ENCODE measurements around the gene MYLK2. TPM values are rescaled to one million over a fixed set of nuclear protein-coding genes. Genes with fewer than 3 reads are reported as not detected.

The MYLK2 gene
- total RNA-seq, 2 experiments from 2014 or later, result 0.67 to 0.69 TPM

DNA sequence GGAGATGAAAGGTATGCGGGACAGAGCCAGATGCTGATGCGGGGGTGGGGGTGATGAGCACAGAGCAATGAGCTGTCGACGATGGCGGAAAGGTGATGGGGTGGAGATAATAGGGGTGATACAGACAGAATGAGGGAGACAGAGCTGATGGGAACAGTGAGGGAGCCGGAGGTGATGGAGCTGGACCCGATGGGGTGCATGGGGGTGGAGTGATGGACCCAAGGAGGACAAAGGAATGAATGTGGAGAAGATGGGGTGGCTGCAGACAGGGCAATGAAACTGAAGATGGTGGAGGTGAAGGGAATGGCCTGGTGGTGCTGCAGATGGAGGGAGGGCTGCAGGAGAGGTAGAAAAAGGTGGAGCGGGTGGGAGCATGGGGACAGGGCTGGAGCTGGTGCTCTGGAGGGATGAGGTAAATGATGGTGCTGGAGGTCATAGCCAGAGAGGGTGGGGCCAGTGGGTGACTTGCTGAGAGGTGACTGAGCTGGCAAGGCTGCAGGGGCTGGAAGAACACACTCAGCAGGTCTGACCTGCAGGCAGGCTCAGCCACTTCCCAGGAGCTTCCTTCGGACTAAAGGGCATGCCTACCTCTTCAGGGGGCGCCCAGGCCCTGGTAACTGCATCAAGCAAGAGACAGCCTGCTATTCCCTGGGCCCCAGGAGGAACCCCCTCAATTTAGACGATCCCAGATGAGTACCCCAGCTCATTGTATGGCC, 32.2 kb downstream of the MYLK2 start:
- H3K36me3 ChIP-seq (ENCODE audit: insufficient read depth, low read length), result no peaks in the 10 kb centered on the region
- no peak overlapping the region for H2AFZ ChIP-seq (ENCODE audit: low read length)
- ChIA-PET CTCF (ENCODE audit: unreplicated experiment) (interaction anchor here (0.6 to 1.3 kb wide), 3 partner anchors 9 to 148 kb away, joined by 3 to 4 read pairs (median 4); no protein-coding TSS in a partner anchor), POLR2A (interaction anchor here (0.5 to 0.6 kb wide), 2 partner anchors 104 to 1653 kb away, joined by 3 to 4 read pairs; no protein-coding TSS in a partner anchor)
- H3K4me3 ChIP-seq (ENCODE audit: low read depth, low read length, poor library complexity, severe bottlenecking), result no peak overlapping the region
- H3K9me2 ChIP-seq (ENCODE audit: insufficient read depth, low read length), result no peaks in the 10 kb centered on the region
- no peaks in the 10 kb centered on the region for H3K4me1 ChIP-seq (ENCODE audit: insufficient read depth, low read length, poor library complexity, severe bottlenecking)
- no peak for TF ChIP-seq EZH2phosphoT487 (IDR thresholded peaks at IDR 0.05; ENCODE audit: borderline replicate concordance, low read depth, low read length)
- TF ChIP-seq, protein P1, sequence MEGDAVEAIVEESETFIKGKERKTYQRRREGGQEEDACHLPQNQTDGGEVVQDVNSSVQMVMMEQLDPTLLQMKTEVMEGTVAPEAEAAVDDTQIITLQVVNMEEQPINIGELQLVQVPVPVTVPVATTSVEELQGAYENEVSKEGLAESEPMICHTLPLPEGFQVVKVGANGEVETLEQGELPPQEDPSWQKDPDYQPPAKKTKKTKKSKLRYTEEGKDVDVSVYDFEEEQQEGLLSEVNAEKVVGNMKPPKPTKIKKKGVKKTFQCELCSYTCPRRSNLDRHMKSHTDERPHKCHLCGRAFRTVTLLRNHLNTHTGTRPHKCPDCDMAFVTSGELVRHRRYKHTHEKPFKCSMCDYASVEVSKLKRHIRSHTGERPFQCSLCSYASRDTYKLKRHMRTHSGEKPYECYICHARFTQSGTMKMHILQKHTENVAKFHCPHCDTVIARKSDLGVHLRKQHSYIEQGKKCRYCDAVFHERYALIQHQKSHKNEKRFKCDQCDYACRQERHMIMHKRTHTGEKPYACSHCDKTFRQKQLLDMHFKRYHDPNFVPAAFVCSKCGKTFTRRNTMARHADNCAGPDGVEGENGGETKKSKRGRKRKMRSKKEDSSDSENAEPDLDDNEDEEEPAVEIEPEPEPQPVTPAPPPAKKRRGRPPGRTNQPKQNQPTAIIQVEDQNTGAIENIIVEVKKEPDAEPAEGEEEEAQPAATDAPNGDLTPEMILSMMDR (conservative IDR thresholded peaks at IDR 0.05; ENCODE audit: low read length), result no peak
- intact Hi-C loops (cut with micrococcal nuclease; ENCODE audit: unreplicated experiment), result loop anchor here (5.0 kb wide), 1 partner anchor 166 kb away; no protein-coding TSS in a partner anchor
- no peaks in the 10 kb centered on the region for H3K79me2 ChIP-seq (ENCODE audit: insufficient read depth, low read depth, low read length)
- no peaks in the 10 kb centered on the region for H4K20me1 ChIP-seq (ENCODE audit: insufficient read depth, low read length)
- no peaks in the 10 kb centered on the region for H3K9me3 ChIP-seq (ENCODE audit: low read length)
- no TSS peak for BruUV-seq (replicated peaks)
- no peak overlapping the region for H3K4me2 ChIP-seq (ENCODE audit: low read length)
- DNase-seq (ENCODE audit: low spot score), result no peak
- H3K27ac ChIP-seq (ENCODE audit: low read depth, low read length, poor library complexity, severe bottlenecking), result no peak overlapping the region

DNA sequence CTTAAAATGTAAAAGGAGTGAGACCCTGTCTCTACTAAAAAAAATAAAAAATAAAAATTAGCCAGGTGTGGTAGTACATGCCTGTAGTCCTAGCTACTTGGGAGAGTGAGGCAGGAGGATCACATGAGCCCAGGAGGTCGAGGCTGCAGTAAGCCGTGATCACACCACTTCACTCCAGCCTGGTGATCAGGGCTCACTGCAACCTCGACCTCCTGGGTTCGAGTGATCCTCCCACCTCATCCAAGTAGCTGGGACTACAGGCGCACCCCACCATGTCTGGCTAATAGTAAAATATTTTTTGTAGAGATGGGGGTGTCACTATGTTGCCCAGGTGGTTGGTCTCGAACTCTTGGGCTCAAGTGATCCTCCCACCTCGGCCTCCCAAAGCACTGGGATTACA, 34.3 kb downstream of the MYLK2 start:
- no TSS peak for BruUV-seq (replicated peaks)
- Histone ChIP-seq H3K36me3 (ENCODE audit: insufficient read depth, low read length) (no peaks in the 10 kb centered on the region), H3K4me2 (ENCODE audit: low read length) (no peak overlapping the region), H3K4me3 (ENCODE audit: low read depth, low read length, poor library complexity, severe bottlenecking) (no peak overlapping the region), H3K79me2 (ENCODE audit: insufficient read depth, low read depth, low read length) (no peaks in the 10 kb centered on the region), H3K9me2 (ENCODE audit: insufficient read depth, low read length) (no peaks in the 10 kb centered on the region), H3K9me3 (ENCODE audit: low read length) (no peaks in the 10 kb centered on the region), H4K20me1 (ENCODE audit: insufficient read depth, low read length) (no peaks in the 10 kb centered on the region), H3K4me1 (ENCODE audit: insufficient read depth, low read length, poor library complexity, severe bottlenecking) (peaks cover 5% of the 10 kb centered on the region), H3K27ac (ENCODE audit: low read depth, low read length, poor library complexity, severe bottlenecking) (no peak overlapping the region), H2AFZ (ENCODE audit: low read length) (no peak overlapping the region)
- DNase-seq (ENCODE audit: low spot score), result no peak
- intact Hi-C loops (cut with micrococcal nuclease; ENCODE audit: unreplicated experiment), result loop anchor here (5.0 kb wide), 1 partner anchor 164 kb away; no protein-coding TSS in a partner anchor
- POLR2A ChIA-PET, result interaction anchor here (0.5 kb wide), 1 partner anchor 20 kb away, joined by 3 read pairs; no protein-coding TSS in a partner anchor
- TF ChIP-seq EZH2phosphoT487 (IDR thresholded peaks at IDR 0.05; ENCODE audit: borderline replicate concordance, low read depth, low read length), result no peak
- TF ChIP-seq, protein P1 (conservative IDR thresholded peaks at IDR 0.05; ENCODE audit: low read length), result no peak
- CTCF ChIA-PET (ENCODE audit: unreplicated experiment), result interaction anchor here (0.6 to 1.0 kb wide), 14 partner anchors 10 to 603 kb away, joined by 3 to 17 read pairs (median 4); no protein-coding TSS in a partner anchor

DNA sequence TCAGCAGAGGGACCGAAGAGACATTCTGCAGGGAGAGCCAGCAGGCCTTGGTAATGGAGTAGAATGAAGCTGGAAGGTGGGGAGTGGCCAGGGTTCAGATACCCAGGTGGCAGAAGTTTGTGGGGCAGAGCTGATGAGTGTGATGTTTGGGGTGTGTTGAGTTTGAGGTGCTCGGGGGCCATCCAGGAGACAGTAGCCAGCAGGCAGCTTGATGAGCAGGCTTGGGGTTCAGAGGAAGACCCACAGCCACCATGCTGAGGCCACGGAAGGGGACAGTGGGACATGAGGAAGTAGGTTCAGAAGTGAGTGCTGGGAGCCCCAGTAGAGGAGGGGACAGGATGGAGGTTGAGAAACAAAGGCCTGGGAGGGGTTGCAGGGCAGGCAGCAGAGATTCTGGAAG, 37.4 kb downstream of the MYLK2 start:
- H4K20me1 ChIP-seq (ENCODE audit: insufficient read depth, low read length), result no peaks in the 10 kb centered on the region
- intact Hi-C loops (cut with micrococcal nuclease; ENCODE audit: unreplicated experiment), result no loop called here
- H3K4me1 ChIP-seq (ENCODE audit: insufficient read depth, low read length, poor library complexity, severe bottlenecking), result peaks cover 20% of the 10 kb centered on the region
- ChIA-PET POLR2A (no interaction called here), CTCF (ENCODE audit: unreplicated experiment) (interaction anchor here (1.0 kb wide), 1 partner anchor 109 kb away, joined by 3 read pairs; no protein-coding TSS in a partner anchor)
- H3K4me2 ChIP-seq (ENCODE audit: low read length), result no peak overlapping the region
- no peaks in the 10 kb centered on the region for H3K36me3 ChIP-seq (ENCODE audit: insufficient read depth, low read length)
- TF ChIP-seq EZH2phosphoT487 (IDR thresholded peaks at IDR 0.05; ENCODE audit: borderline replicate concordance, low read depth, low read length), result no peak
- TF ChIP-seq, protein P1 (conservative IDR thresholded peaks at IDR 0.05; ENCODE audit: low read length), result no peak
- no peaks in the 10 kb centered on the region for H3K9me3 ChIP-seq (ENCODE audit: low read length)
- no peak overlapping the region for H3K27ac ChIP-seq (ENCODE audit: low read depth, low read length, poor library complexity, severe bottlenecking)
- no peaks in the 10 kb centered on the region for H3K9me2 ChIP-seq (ENCODE audit: insufficient read depth, low read length)
- no peaks in the 10 kb centered on the region for H3K79me2 ChIP-seq (ENCODE audit: insufficient read depth, low read depth, low read length)
- DNase-seq (ENCODE audit: low spot score), result no peak
- no peak overlapping the region for H3K4me3 ChIP-seq (ENCODE audit: low read depth, low read length, poor library complexity, severe bottlenecking)
- H2AFZ ChIP-seq (ENCODE audit: low read length), result no peak overlapping the region
- BruUV-seq (replicated peaks), result no TSS peak
